Gastroesophageal sphincter (tissue), 4 donors: ENCODE results near the gene AFAP1. TPM values are rescaled to one million over a fixed set of nuclear protein-coding genes. Genes with fewer than 3 reads are reported as not detected.

Source experiments
- ATAC-seq: fragments of 150-250 bp; one replicate; pipeline ENCODE4 v1.9.1; 2016; ENCODE audit warnings: mild to moderate bottlenecking, moderate library complexity
- H3K27ac ChIP-seq, 4 donors: fragments of 200-600 bp; sonication (generic) in 3 of 4; 1 replicate in 3 of 4; 2 replicates in 1 of 4; pipeline ENCODE4 v1.5.1; 2016 to 2019
- H3K27me3 ChIP-seq: fragments of 200-600 bp; sonication (generic); one replicate; pipeline ENCODE4 v1.5.1; 2019
- H3K36me3 ChIP-seq, 2 donors: fragments of 200-600 bp; sonication (generic); one replicate each; pipeline ENCODE4 v1.5.1; 2019; ENCODE audit warnings: control low read depth in 1 of 2
- H3K4me1 ChIP-seq, 3 donors: fragments of 200-600 bp; sonication (generic); 1 replicate in 2 of 3; 2 replicates in 1 of 3; pipeline ENCODE4 v1.5.1; 2016 to 2019; ENCODE audit warnings: control low read depth in 2 of 3
- H3K4me3 ChIP-seq, 2 donors: fragments of 200-600 bp; sonication (generic); one replicate each; pipeline ENCODE4 v1.5.1; 2019; ENCODE audit warnings: mild to moderate bottlenecking in 1 of 2, moderate library complexity in 1 of 2
- H3K9me3 ChIP-seq, 3 donors: fragments of 200-600 bp; sonication (generic); one replicate each; pipeline ENCODE4 v1.5.1; 2017 to 2019; ENCODE audit warnings: control low read depth in 2 of 3
- EP300 ChIP-seq: sonication (generic); formaldehyde crosslinking; IDR thresholded peaks from one replicate; pipeline ENCODE4 v1.6.1; 2017; ENCODE audit warnings: antibody characterized with exemption, mild to moderate bottlenecking
- POLR2A ChIP-seq, 2 donors: fragments of 450-650 bp; IDR thresholded peaks; one replicate each; pipeline ENCODE4 v1.6.1; 2017; ENCODE audit warnings: antibody characterized with exemption in 2 of 2, mild to moderate bottlenecking in 2 of 2, moderate library complexity in 1 of 2
- POLR2AphosphoS5 ChIP-seq: sonication (generic); formaldehyde crosslinking; IDR thresholded peaks from one replicate; pipeline ENCODE4 v1.6.1; 2017; ENCODE audit warnings: antibody characterized with exemption
- WGBS, 2 donors: methylation state at CpG; one replicate each; pipeline ENCODE4 v1.1.5; 2018; ENCODE audit warnings: low coverage in 1 of 2; 5-methylcytosine and 5-hydroxymethylcytosine counted together
- total RNA-seq, 4 donors: library from RNA; depleted of rRNA; stranded (reverse); fragments of >200 nt; gene quantifications; one replicate each; pipeline ENCODE4 v1.1.0, GENCODE V29; 2016
- TF ChIP-seq, protein P1 (sequence below), 4 experiments: fragments of 200-600 bp in 2 of 4; fragments of 450-650 bp in 2 of 4; sonication (generic) in 1 of 4; IDR thresholded peaks; one replicate each; pipeline ENCODE4 v1.5.1; 2017 to 2019; ENCODE audit warnings: antibody characterized with exemption in 4 of 4, mild to moderate bottlenecking in 2 of 4, moderate library complexity in 2 of 4

Gene AFAP1
- total RNA-seq, 4 donors from 2014 or later: 32.0 to 79.7 (median 48.1) TPM

DNA sequence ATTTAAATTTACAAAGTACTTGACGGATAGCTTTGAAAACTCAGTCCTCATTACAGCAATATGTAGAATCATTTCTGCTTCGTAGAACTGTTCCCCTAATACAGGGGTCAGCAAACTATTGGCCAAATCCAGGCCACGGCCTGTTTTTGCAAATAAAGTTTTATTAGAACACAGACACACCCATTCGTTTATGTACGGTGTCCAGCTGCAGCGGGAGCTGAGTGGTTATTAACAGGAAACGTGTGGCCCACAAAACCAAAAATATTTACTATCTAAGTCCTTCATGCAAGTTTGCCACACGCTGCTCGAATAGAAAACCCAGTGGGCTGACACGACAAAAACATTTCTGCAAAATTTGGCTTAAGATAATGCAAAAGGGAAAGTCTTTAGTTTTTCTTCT, 146.5 kb downstream of the AFAP1 start:
- H3K27ac ChIP-seq: no peak overlapping the region
- WGBS, 2 donors: 86 to 89% methylated on average over 10 of the region's 10 CpGs
- no peak for ATAC-seq
- H3K27me3 ChIP-seq: no peaks in the 10 kb centered on the region
- H3K36me3 ChIP-seq: peaks cover 0 to 49% of the 10 kb centered on the region in 2 donors
- no peak overlapping the region for H3K4me3 ChIP-seq
- no peaks in the 10 kb centered on the region for H3K9me3 ChIP-seq
- peaks cover 4 to 33% (median 17%) of the 10 kb centered on the region in 3 donors for H3K4me1 ChIP-seq
- TF ChIP-seq POLR2AphosphoS5 (no peak), POLR2A (IDR thresholded peaks at IDR 0.05) (no peak), EP300 (no peak)
- TF ChIP-seq, protein P1, sequence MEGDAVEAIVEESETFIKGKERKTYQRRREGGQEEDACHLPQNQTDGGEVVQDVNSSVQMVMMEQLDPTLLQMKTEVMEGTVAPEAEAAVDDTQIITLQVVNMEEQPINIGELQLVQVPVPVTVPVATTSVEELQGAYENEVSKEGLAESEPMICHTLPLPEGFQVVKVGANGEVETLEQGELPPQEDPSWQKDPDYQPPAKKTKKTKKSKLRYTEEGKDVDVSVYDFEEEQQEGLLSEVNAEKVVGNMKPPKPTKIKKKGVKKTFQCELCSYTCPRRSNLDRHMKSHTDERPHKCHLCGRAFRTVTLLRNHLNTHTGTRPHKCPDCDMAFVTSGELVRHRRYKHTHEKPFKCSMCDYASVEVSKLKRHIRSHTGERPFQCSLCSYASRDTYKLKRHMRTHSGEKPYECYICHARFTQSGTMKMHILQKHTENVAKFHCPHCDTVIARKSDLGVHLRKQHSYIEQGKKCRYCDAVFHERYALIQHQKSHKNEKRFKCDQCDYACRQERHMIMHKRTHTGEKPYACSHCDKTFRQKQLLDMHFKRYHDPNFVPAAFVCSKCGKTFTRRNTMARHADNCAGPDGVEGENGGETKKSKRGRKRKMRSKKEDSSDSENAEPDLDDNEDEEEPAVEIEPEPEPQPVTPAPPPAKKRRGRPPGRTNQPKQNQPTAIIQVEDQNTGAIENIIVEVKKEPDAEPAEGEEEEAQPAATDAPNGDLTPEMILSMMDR (IDR thresholded peaks at IDR 0.05): no peak

DNA sequence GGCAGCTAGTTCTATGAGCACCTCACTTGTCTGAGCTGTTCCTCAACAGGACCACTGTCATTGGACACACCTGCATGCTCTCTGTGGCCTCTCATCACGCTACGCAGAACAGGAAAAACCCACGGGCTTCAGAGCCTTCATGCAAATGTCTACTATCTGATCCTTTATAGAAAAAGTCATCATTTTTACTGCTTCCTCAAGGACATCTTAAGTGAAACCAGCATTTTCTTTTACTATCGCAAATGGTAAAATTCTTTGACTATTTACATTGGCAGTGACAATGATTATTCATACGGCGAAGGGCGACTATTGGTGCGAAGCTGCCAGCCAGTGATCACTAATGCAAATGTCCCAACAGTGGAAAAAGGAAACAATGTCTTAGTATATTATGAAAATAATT, 147.0 kb downstream of the AFAP1 start:
- H3K27me3 ChIP-seq: no peaks in the 10 kb centered on the region
- no peak overlapping the region for H3K27ac ChIP-seq
- TF ChIP-seq POLR2AphosphoS5 (no peak), EP300 (no peak)
- 87 to 89% methylated on average over 5 to 8 of the region's 8 CpGs for WGBS, 2 donors
- H3K36me3 ChIP-seq: peaks cover 0 to 49% of the 10 kb centered on the region in 2 donors
- no peak for ATAC-seq
- no peaks in the 10 kb centered on the region for H3K9me3 ChIP-seq
- H3K4me3 ChIP-seq: no peak overlapping the region
- peaks cover 4 to 32% (median 17%) of the 10 kb centered on the region in 3 donors for H3K4me1 ChIP-seq

DNA sequence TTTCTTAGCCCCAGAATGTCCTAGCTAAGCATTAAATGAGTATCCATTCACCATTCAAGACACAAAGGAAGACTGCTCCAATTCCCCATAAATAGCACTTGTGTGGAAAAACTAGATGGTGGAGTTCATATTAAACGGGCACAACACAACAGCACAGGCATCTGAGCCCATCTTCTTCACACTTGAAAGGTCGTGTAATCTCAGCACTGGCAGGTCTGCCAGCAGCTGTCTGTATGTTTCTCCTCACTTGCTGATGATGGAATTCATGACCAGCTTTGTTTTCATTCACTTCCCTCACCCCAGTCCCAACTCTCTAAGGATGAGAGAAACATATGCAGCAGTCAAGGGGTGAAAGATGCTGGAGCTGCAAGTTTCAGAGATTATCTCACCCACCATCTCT, 148.7 kb downstream of the AFAP1 start:
- peak overlapping the region in 3 of 4 donors; percentile 3 to 45 (median 9) for H3K27ac ChIP-seq
- H3K4me1 ChIP-seq: peaks cover 4 to 32% (median 17%) of the 10 kb centered on the region in 3 donors
- H3K9me3 ChIP-seq: no peaks in the 10 kb centered on the region
- H3K36me3 ChIP-seq: peaks cover 0 to 50% of the 10 kb centered on the region in 2 donors
- ATAC-seq: no peak
- no peaks in the 10 kb centered on the region for H3K27me3 ChIP-seq
- no peak overlapping the region for H3K4me3 ChIP-seq
- WGBS, 2 donors: 13 to 39% methylated on average over 2 of the region's 2 CpGs
- TF ChIP-seq POLR2A (IDR thresholded peaks at IDR 0.05) (no peak), POLR2AphosphoS5 (no peak), EP300 (no peak)
- TF ChIP-seq, protein P1 (IDR thresholded peaks at IDR 0.05): no peak

DNA sequence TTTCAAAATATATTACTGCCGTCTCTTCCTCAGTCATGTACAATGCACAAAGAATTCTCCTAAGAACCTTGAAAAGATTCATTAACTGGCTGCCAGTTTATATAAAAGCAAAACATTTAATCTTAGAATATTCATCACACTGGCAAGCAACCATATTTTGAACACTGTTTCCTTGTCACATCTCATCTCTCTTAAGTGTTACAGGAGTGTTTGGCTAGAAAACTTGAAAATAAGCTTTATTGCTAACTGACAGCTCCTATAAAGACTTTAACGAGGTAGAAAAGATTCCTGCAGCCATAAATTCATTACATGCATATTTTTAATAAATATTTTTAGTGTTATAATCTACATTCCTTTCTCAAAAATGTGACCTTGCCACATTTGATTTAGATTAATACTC, 149.6 kb downstream of the AFAP1 start:
- H3K36me3 ChIP-seq: peaks cover 0 to 53% of the 10 kb centered on the region in 2 donors
- TF ChIP-seq POLR2A (IDR thresholded peaks at IDR 0.05) (no peak), EP300 (no peak), POLR2AphosphoS5 (no peak)
- TF ChIP-seq, protein P1 (IDR thresholded peaks at IDR 0.05): no peak
- no peak for ATAC-seq
- WGBS, 2 donors: 24 to 35% methylated on average over 2 of the region's 2 CpGs
- peaks cover 4 to 32% (median 17%) of the 10 kb centered on the region in 3 donors for H3K4me1 ChIP-seq
- no peaks in the 10 kb centered on the region for H3K27me3 ChIP-seq
- H3K4me3 ChIP-seq: no peak overlapping the region
- no peaks in the 10 kb centered on the region for H3K9me3 ChIP-seq
- peak overlapping the region in 2 of 4 donors; percentile 36 to 43 for H3K27ac ChIP-seq

DNA sequence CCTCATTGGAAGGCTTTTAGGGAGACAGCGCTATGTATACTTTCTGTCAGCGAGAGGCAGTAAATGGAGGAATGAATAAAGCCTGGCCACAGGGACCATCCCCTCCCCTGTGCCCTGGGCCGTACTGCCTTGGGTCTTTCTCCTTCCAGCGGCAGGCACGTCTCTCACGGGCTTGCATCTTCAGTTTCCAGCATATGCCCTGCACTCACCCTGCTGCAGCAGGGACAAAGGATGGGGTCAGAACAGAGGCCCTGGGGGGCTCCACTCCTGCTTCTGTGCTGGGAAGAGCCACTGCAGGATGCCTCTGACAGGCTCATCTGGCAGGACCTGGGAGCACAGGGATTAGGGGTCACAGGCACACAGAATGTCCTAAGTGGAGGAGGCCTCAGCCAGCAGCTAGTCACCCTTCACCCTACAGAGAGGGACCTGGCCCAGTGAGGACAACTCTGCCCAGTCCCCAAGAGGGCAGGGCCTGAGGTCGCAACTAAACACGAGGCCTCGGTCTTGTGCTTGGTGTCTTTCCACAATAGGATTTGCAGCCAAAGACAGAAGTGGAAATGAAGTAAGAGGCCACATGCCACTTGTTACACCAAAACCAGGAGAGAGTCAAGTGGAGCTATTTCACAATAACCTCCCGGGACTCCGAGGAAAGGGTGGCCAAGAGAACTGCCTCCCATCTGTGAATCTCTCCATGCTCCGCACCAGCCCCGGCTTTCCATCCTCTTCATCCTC, 150.8 kb downstream of the AFAP1 start:
- Histone ChIP-seq H3K27ac (peak overlapping the region in 3 of 4 donors; percentile 38 to 50 (median 47)), H3K4me3 (no peak overlapping the region), H3K9me3 (no peaks in the 10 kb centered on the region), H3K4me1 (peaks cover 4 to 32% (median 17%) of the 10 kb centered on the region in 3 donors), H3K27me3 (no peaks in the 10 kb centered on the region), H3K36me3 (peaks cover 0 to 65% of the 10 kb centered on the region in 2 donors)
- WGBS, 2 donors: 72 to 78% methylated on average over 6 to 11 of the region's 13 CpGs
- ATAC-seq: peak; percentile 81
- TF ChIP-seq POLR2A (IDR thresholded peaks at IDR 0.05) (no peak), EP300 (no peak)
- TF ChIP-seq, protein P1 (IDR thresholded peaks at IDR 0.05): no peak
